ENCODE results near the gene VPS51.
"Not testable (repeated sequence)": the region's sequence is repeated elsewhere in the genome, so short reads cannot be mapped to it uniquely, and the experiment has no call there.

VPS51 gene

GRCh38 chr11:65134240-65134951 is 38.4 kb downstream of the VPS51 start, which contains the start of gene SYVN1:
Gene SYVN1 (minus strand): TSS chr11:65134519. CDS start chr11:65133601, 918 bp downstream.
- peak; percentile 85 to 88 for DNase-seq (ENCODE audit: low read depth in 2 of 2)

- DNase-seq (ENCODE audit: low read depth in 2 of 2), result peak; percentile 72 to 73
Observed at GRCh38 chr11:65134952-65135632, 39.1 kb downstream of the VPS51 start.

GRCh38 chr11:65135633-65136145 is 39.7 kb downstream of the VPS51 start:
- no peak for DNase-seq (ENCODE audit: low read depth in 2 of 2)

- DNase-seq (ENCODE audit: low read depth in 2 of 2), result no peak
Observed at GRCh38 chr11:65136515-65137096, 40.6 kb downstream of the VPS51 start.

GRCh38 chr11:65141896-65142494 is 46.0 kb downstream of the VPS51 start:
- DNase-seq (ENCODE audit: low read depth in 2 of 2), result no peak

GRCh38 chr11:65147352-65148075 is 51.5 kb downstream of the VPS51 start:
- DNase-seq (ENCODE audit: low read depth in 2 of 2), result no peak

- DNase-seq (ENCODE audit: low read depth in 2 of 2), result no peak
Observed at GRCh38 chr11:65148657-65149056, 52.6 kb downstream of the VPS51 start.

GRCh38 chr11:65150131-65150508 is 54.1 kb downstream of the VPS51 start:
- DNase-seq (ENCODE audit: low read depth in 2 of 2), result not testable (repeated sequence)

GRCh38 chr11:65150509-65151299 is 54.7 kb downstream of the VPS51 start:
- peak; percentile 25 to 33 for DNase-seq (ENCODE audit: low read depth in 2 of 2)

GRCh38 chr11:65151331-65151899 is 55.4 kb downstream of the VPS51 start:
- DNase-seq (ENCODE audit: low read depth in 2 of 2), result no peak

- no peak for DNase-seq (ENCODE audit: low read depth in 2 of 2)
Observed at GRCh38 chr11:65152122-65152521, 56.1 kb downstream of the VPS51 start.

- no peak for DNase-seq (ENCODE audit: low read depth in 2 of 2)
Observed at GRCh38 chr11:65156256-65156655, 60.2 kb downstream of the VPS51 start.

GRCh38 chr11:65156926-65157325 is 60.9 kb downstream of the VPS51 start:
- no peak for DNase-seq (ENCODE audit: low read depth in 2 of 2)

- DNase-seq (ENCODE audit: low read depth in 2 of 2), result no peak
Observed at GRCh38 chr11:65157336-65157735, 61.3 kb downstream of the VPS51 start.

GRCh38 chr11:65159012-65159411 is 63.0 kb downstream of the VPS51 start:
- DNase-seq (ENCODE audit: low read depth in 2 of 2), result no peak

GRCh38 chr11:65160643-65161042 is 64.6 kb downstream of the VPS51 start:
- no peak for DNase-seq (ENCODE audit: low read depth in 2 of 2)
